ENCODE measurements around the gene SMARCA4. TPM values are rescaled to one million over a fixed set of nuclear protein-coding genes. Genes with fewer than 3 reads are reported as not detected.
"Not testable (repeated sequence)": the region's sequence is repeated elsewhere in the genome, so short reads cannot be mapped to it uniquely, and the experiment has no call there.

The SMARCA4 gene
- total RNA-seq, 6 experiments from 2014 or later = 105 to 116 (median 114) TPM

GRCh38 chr19:11094520-11094894 lies 133.7 kb downstream of the SMARCA4 start:
- Mint-ChIP-seq H3K4me3 (peak overlapping the region; percentile 55), H3K4me1 (ENCODE audit: low read depth) (peaks cover 45% of the 10 kb centered on the region), H3K36me3 (ENCODE audit: low read depth) (peaks cover 29% of the 10 kb centered on the region), H3K9me3 (no peaks in the 10 kb centered on the region), H3K27ac (peak overlapping the region; percentile 79), H3K27me3 (ENCODE audit: insufficient read depth) (peaks cover 6% of the 10 kb centered on the region)
- DNase-seq = no peak
- no peak for TF ChIP-seq CTCF (IDR thresholded peaks at IDR 0.05)

- H3K4me1 Mint-ChIP-seq (ENCODE audit: low read depth) = peaks cover 38% of the 10 kb centered on the region
- peaks cover 6% of the 10 kb centered on the region for H3K27me3 Mint-ChIP-seq (ENCODE audit: insufficient read depth)
- peak; percentile 52 for DNase-seq
- no peaks in the 10 kb centered on the region for H3K9me3 Mint-ChIP-seq
- TF ChIP-seq CTCF (IDR thresholded peaks at IDR 0.05) = no peak
- peak overlapping the region; percentile 79 for H3K27ac Mint-ChIP-seq
- peak overlapping the region; percentile 55 for H3K4me3 Mint-ChIP-seq
- peaks cover 37% of the 10 kb centered on the region for H3K36me3 Mint-ChIP-seq (ENCODE audit: low read depth)
Measured at GRCh38 chr19:11096210-11096841, 135.5 kb downstream of the SMARCA4 start.

GRCh38 chr19:11097367-11097766 lies 136.5 kb downstream of the SMARCA4 start:
- not testable (repeated sequence) for H3K27ac Mint-ChIP-seq; H3K4me3 Mint-ChIP-seq; H3K27me3 Mint-ChIP-seq (ENCODE audit: insufficient read depth); H3K9me3 Mint-ChIP-seq; DNase-seq
- Mint-ChIP-seq H3K4me1 (ENCODE audit: low read depth) (peaks cover 28% of the 10 kb centered on the region), H3K36me3 (ENCODE audit: low read depth) (peaks cover 37% of the 10 kb centered on the region)

- Mint-ChIP-seq H3K9me3 (no peaks in the 10 kb centered on the region), H3K4me1 (ENCODE audit: low read depth) (peaks cover 26% of the 10 kb centered on the region), H3K27me3 (ENCODE audit: insufficient read depth) (peaks cover 2% of the 10 kb centered on the region; the same call in 1 of the 2 replicates), H3K27ac (no peak overlapping the region), H3K4me3 (no peak overlapping the region), H3K36me3 (ENCODE audit: low read depth) (peaks cover 37% of the 10 kb centered on the region)
- DNase-seq = no peak
- no peak for TF ChIP-seq CTCF (IDR thresholded peaks at IDR 0.05)
Measured at GRCh38 chr19:11098327-11098726, 137.5 kb downstream of the SMARCA4 start.

- DNase-seq = no peak
- peaks cover 26% of the 10 kb centered on the region for H3K4me1 Mint-ChIP-seq (ENCODE audit: low read depth)
- H3K36me3 Mint-ChIP-seq (ENCODE audit: low read depth) = peaks cover 41% of the 10 kb centered on the region
- H3K27me3 Mint-ChIP-seq (ENCODE audit: insufficient read depth) = peaks cover 2% of the 10 kb centered on the region; the same call in 1 of the 2 replicates
- H3K9me3 Mint-ChIP-seq = no peaks in the 10 kb centered on the region
- no peak overlapping the region for H3K4me3 Mint-ChIP-seq
- no peak for TF ChIP-seq CTCF (IDR thresholded peaks at IDR 0.05)
- peak overlapping the region; percentile 31; the same call in 1 of the 2 replicates for H3K27ac Mint-ChIP-seq
Measured at GRCh38 chr19:11098861-11099260, 138.0 kb downstream of the SMARCA4 start.

- H3K4me1 Mint-ChIP-seq (ENCODE audit: low read depth) = peaks cover 18% of the 10 kb centered on the region
- no peak for DNase-seq
- H3K27ac Mint-ChIP-seq = no peak overlapping the region
- H3K9me3 Mint-ChIP-seq = no peaks in the 10 kb centered on the region
- no peak overlapping the region for H3K4me3 Mint-ChIP-seq
- no peaks in the 10 kb centered on the region for H3K27me3 Mint-ChIP-seq (ENCODE audit: insufficient read depth)
- peaks cover 38% of the 10 kb centered on the region for H3K36me3 Mint-ChIP-seq (ENCODE audit: low read depth)
- no peak for TF ChIP-seq CTCF (IDR thresholded peaks at IDR 0.05)
Measured at GRCh38 chr19:11100049-11100448, 139.2 kb downstream of the SMARCA4 start.

Measured in HFFc6 (cell line).